ENCODE measurements around the gene CHAF1A. TPM values are rescaled to one million over a fixed set of nuclear protein-coding genes. Genes with fewer than 3 reads are reported as not detected.

CHAF1A gene
- total RNA-seq, 1 experiment from 2014 or later: 52.7 TPM

- no peak for DNase-seq (ENCODE audit: low spot score)
Measured at GRCh38 chr19:4365791-4366665, 36.4 kb upstream of the CHAF1A start.

- no peak for DNase-seq (ENCODE audit: low spot score)
Measured at GRCh38 chr19:4366666-4367335, 35.6 kb upstream of the CHAF1A start.

GRCh38 chr19:4367336-4367723 is 35.1 kb upstream of the CHAF1A start:
- no peak for DNase-seq (ENCODE audit: low spot score)

DNA sequence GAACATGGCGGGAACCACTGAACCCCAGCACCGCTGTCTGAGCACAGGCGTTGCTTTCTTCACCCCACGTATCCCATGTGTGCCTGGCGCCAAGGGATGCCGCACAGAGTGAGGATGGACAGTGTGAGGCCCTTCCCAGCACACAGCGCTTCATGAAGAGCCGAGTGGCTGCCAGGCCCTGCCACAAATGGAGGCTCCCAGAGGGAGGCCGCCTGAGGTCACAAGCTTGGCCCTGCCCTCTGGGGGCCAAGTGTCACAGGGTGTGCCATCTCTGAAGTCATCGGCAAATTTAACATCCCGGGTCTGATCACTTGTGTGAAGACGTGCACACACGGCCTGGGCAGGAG is 34.7 kb upstream of the CHAF1A start:
- no peak for DNase-seq (ENCODE audit: low spot score)

DNA sequence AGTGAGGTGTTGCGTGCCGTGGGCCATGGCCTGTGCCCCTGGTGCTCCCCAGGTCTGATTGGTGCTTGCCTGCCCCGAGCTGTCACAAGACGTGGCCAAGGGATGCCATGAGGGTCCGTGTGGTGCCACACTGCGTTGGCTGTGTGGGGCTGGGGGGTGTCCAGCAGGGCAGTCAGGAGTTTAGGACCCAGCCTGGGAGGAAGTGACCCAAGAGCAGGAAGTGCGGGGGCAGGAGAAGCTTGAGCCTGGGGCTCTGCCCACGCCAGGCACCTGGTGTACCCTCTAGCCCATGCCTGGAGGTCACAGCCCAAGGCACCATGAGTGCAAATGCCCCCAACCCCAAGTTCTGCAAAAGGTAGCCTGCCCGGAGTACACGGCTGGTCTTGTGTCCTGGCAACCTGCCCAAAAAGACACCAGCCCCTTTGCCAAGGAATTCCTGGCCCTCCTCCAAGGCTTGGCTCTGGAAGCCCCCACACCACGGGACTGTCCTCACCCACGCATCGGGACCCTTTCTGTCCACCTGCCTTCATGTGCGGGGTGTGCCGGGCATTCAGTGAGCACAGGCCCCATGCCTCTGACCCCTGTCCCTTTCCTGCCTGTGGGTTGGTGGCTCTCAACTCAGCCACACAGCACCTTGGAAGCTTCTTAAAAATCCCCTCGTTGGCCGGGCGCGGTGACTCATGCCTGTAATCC is 34.2 kb upstream of the CHAF1A start:
- peak; percentile 56 for DNase-seq (ENCODE audit: low spot score)

DNA sequence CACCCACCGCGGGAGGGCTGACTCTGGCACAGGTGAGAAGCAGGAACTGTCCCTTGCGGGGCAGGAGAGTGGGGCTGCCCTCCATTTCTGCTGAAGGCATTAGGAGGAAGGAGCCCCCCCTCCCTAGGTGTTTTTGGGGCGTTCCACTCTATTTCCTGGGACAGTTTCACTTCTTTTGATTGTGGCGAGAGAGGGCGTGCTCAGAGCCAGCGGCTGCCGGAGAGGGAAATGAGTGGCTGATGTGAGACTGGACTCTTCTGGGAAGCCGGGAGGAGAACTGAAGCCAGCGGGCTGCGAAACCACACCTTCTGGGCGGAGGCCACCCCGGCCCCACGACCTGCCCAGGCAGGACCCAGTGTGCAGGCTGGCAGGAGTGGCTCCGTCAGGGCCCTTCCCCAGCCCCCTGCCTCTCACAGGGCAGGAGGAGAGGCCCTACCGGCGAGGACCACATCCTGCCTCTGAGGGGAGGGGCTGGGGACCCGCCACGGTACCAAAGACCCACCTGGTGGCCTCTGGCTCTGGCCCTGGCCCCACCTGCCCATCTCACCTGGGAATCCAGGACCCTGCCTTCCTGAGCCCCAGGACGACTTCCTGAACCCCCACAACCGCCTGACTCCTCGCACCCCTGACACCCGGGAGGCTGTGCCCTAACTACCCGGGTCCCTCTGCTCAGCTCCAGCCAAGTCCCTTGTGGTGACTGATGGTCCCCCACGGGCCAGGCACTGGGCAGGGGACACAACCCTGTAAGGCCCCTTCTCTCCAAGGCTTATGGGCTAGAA is 33.1 kb upstream of the CHAF1A start:
- DNase-seq (ENCODE audit: low spot score): peak; percentile 84

GRCh38 chr19:4369888-4370260 is 32.6 kb upstream of the CHAF1A start:
- DNase-seq (ENCODE audit: low spot score): no peak

DNA sequence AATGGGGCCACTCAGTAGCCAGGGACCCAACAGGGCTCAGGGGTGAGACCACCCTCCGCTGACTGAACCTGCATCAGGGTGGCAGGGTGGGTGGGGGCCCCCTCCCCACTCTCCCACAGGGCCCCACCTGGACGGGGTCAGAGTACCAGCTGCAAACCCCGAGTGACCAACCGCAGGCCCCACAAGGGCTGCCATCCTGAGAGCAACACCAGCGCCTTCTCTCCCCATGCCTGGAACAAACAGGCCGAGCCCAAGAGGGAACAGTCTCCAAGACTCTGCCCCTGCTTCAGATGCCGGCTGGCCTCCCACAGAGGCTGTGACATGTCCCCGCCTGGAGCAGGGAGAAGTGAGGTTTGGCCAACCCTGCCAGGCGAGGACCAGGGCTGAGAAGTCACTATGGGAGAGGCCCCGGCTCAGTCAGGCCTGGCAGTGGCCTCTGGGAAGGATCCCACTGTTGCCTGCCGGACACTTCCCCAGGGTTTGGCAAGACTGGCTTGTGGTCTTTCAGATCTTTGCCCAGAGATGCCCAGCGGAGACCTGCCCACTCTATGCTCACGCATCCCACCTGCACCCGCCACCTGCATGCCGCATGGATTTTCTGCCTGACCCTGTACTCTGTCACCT is 31.9 kb upstream of the CHAF1A start:
- DNase-seq (ENCODE audit: low spot score): no peak

DNA sequence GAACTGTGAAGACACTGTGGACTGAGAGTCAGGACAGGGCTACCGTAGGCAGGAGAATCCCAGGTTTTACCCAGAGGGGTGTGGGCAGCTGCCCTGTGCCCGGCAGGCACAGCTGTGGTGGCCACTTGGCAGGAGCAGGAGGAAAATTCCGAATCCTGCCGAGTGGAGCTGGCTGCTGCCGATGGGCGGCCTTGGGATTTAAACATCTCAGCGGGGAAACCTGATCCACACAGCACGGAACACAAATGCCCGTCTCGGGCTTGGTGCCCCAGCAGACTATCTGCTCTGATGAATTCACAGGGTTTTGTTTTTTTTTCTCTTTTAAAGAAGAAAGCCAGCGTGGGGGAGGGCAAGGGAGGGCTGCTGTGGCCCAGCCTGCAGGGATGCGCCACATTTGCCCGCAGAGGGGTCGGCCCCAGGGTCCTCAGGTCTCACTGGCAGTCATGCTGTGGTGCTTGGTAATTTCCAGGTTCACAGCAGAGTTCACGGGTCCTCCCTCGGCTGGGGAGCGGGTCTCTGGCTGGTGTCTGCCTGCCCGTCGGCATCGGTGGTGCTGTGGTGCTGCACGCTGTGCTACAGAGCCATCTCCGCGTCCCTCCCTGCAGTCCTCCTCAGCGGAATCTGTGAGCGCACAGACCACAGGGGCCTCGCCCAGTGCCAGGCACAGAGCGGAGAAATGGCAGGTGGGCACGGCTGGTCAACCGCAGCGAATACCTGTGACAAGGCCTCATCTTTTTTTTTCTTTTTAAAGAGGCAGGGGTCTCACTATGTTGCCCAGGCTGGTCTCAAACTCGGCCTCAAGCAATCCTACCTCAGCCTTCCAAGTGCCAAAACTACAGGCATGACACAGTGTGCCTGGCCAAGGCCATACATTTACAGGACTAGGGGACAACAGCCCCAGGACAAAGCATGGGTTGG is 30.9 kb upstream of the CHAF1A start:
- no peak for DNase-seq (ENCODE audit: low spot score)

- no peak for DNase-seq (ENCODE audit: low spot score)
Measured at GRCh38 chr19:4372165-4373012, 30.1 kb upstream of the CHAF1A start.

DNA sequence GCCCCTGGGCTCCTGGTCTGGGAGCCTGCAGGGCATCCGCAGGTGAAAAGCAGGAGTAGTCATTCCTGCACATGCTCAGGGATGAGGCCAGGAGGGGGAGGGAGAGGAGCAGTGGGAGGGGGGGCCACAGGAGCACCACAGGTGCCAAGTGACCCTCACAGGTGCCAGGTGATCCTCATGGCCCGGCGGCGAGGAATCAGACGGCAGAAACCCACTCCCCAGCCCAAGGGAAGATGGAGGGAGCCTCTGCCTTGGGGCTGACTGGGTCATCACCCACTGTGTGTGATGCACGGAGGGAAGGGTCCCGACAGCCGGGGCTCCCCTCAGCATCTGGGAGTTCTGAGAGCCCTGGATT is 29.4 kb upstream of the CHAF1A start:
- no peak for DNase-seq (ENCODE audit: low spot score)

- peak; percentile 47 for DNase-seq (ENCODE audit: low spot score)
Measured at GRCh38 chr19:4373601-4374497, 28.6 kb upstream of the CHAF1A start.

GRCh38 chr19:4374498-4375163 is 27.8 kb upstream of the CHAF1A start:
- DNase-seq (ENCODE audit: low spot score): peak; percentile 90

DNA sequence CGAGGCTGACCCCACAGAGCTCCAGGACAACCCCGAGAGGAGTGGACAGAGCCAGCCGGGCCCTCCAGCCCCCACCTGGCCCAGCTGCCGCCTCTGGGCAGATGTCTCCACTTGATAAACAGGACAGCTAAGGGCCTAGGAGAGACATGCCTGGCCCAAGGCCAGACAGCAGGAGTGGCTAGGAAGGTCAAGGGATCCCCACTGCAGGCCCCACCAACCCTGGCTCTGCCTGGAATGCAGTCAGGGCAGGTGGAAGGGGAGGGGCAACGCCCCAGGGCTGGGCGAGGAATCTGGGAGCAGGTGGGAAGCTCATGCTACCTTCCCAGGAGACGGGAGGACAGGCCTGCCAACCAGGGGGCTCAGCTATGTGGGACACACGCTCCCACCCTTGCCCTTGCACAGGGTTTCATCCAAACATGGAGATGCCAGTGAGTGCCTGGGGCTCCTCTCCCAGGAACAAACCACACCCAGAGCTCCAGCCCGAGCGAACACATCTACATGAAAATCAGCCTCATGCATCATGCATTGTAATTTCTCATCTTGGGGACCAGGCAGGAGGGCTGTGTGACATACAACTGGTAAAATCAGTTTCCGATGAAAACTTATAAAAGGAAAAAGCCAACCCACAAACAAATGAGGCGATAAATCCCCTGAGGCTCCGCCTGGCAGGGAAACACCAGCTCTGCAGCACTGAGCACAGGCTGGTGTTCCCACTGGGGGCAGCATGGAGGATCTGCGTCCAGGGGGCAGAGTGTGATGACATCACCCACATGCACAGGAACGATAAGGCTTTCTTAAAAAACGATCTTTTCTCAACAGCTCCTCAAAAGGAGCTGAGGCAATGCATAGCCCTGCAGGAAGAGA is 27.0 kb upstream of the CHAF1A start:
- peak; percentile 89 for DNase-seq (ENCODE audit: low spot score)

DNA sequence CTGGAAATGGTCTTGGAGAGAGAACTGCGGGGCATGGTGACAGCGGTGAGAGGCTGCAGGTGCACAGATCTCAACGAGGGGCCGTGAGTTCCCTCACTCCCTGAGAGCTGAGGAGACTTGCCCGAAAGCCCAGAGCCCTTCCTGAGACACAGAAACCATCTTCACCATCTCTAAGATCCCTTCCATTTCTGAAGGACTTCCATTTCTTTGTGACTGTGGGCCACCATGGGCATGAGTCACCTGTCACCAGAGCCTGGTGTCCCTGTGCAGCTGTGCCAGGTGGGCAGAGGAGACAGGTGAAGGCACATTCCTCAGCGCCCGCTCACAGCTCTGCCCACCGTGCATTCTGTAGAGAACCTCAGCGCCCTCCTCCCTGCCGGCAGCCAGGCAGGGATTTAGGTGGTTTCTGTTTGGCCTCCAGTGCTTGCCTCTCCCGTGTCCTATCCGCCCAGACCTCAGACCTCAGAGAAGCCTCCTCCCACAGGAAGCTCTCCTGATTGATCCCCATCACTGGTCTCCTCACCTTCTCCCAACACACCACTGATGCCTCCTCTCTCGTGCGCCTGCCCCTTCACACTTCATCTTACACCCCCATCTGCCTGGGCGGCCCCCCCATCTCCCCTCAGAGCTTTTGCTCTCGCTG is 26.3 kb upstream of the CHAF1A start:
- DNase-seq (ENCODE audit: low spot score): peak; percentile 46

DNA sequence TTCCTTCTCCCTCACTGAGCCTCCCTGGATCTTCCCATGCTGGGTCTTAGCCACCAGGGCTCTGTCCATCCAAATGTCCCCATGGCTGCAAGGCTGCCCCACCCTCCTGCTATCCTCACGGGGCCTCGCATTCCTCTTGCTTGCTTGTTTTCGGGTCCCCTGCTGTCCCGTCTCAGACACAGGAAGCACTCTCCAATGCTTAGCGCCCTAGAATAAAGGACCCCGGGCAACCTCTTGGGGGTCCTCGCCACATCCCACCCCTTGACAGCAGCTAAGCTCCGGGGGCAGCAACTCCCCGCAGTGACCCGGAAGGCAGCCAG is 25.8 kb upstream of the CHAF1A start:
- DNase-seq (ENCODE audit: low spot score): no peak

Data from A172 (cell line).